Measurements from ENCODE around the gene VPREB3.

Gene VPREB3

DNA sequence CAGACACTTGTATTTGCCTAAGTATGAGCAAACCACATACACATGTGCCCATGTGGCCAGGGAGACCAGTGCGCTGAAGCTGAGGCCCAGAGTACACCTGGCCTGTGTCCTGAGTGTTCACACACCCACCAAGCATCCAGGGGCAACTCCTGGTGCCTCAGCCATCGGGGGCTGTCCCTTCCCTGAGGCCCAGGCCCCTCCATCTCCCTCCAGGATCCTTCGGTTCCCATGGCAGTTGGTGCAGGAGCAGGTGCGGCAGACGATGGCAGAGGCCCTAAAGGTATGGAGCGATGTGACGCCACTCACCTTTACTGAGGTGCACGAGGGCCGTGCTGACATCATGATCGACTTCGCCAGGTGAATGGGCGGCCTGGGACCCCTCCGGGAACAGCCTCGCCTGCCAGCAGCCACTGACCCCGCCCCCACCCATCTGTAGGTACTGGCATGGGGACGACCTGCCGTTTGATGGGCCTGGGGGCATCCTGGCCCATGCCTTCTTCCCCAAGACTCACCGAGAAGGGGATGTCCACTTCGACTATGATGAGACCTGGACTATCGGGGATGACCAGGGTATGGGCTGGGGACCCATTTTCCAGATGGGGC, 26.0 kb upstream of the VPREB3 start:
- POLR2A ChIA-PET, result no interaction called here
- CTCF ChIA-PET, result interaction anchor here (1.0 to 2.5 kb wide), 3 partner anchors 9 to 70 kb away, joined by 4 to 11 read pairs (median 5); no protein-coding TSS in a partner anchor
- no peak overlapping the region for H3K4me3 ChIP-seq (ENCODE audit: low read depth, low read length)
- TF ChIP-seq, protein P1, sequence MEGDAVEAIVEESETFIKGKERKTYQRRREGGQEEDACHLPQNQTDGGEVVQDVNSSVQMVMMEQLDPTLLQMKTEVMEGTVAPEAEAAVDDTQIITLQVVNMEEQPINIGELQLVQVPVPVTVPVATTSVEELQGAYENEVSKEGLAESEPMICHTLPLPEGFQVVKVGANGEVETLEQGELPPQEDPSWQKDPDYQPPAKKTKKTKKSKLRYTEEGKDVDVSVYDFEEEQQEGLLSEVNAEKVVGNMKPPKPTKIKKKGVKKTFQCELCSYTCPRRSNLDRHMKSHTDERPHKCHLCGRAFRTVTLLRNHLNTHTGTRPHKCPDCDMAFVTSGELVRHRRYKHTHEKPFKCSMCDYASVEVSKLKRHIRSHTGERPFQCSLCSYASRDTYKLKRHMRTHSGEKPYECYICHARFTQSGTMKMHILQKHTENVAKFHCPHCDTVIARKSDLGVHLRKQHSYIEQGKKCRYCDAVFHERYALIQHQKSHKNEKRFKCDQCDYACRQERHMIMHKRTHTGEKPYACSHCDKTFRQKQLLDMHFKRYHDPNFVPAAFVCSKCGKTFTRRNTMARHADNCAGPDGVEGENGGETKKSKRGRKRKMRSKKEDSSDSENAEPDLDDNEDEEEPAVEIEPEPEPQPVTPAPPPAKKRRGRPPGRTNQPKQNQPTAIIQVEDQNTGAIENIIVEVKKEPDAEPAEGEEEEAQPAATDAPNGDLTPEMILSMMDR (IDR thresholded peaks at IDR 0.05; ENCODE audit: insufficient read depth, low read length, missing control alignments), result no peak
- no peak for DNase-seq (ENCODE audit: low read depth, low spot score)

DNA sequence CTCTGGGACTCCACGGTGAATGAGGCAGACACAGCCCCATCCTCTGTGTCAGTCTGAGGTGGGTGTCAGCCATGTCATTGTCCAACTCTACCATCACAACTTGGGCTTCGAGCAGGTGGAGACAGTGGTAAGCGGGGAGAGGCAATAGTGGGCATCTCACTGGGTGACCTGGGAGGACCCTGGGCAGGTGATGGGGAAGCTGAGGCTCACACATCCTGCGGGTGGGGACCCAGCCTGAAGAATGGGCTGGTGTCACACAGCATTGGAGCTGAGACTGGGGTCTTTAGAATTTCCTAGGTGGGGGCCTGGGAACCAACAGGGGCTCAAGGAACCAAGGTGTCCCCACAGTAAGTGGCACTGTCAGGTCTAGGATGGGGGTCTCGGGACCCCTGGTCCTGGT, 25.5 kb upstream of the VPREB3 start:
- ChIA-PET POLR2A (no interaction called here), CTCF (interaction anchor here (1.6 kb wide), 1 partner anchor 70 kb away, joined by 5 read pairs; no protein-coding TSS in a partner anchor)
- TF ChIP-seq, protein P1 (IDR thresholded peaks at IDR 0.05; ENCODE audit: insufficient read depth, low read length, missing control alignments), result no peak
- DNase-seq (ENCODE audit: low read depth, low spot score), result no peak
- no peak overlapping the region for H3K4me3 ChIP-seq (ENCODE audit: low read depth, low read length)

DNA sequence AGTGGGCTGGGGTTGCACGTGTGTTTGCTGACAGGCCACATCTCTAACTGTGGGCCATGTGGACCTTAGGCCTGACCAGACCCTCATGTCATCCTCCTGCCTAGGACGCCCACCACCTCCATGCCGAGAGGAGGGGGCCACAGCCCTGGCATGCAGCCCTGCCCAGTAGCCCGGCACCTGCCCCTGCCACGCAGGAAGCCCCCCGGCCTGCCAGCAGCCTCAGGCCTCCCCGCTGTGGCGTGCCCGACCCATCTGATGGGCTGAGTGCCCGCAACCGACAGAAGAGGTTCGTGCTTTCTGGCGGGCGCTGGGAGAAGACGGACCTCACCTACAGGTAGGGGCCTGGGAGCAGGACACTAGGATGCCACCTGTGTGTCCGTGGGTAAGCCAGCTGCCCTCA, 24.9 kb upstream of the VPREB3 start:
- CTCF ChIA-PET, result interaction anchor here (1.6 to 2.5 kb wide), 2 partner anchors 12 to 71 kb away, joined by 5 to 11 read pairs; partner anchors contain the start of gene CHCHD10
- TF ChIP-seq, protein P1 (IDR thresholded peaks at IDR 0.05; ENCODE audit: insufficient read depth, low read length, missing control alignments), result no peak
- POLR2A ChIA-PET, result no interaction called here
- no peak for DNase-seq (ENCODE audit: low read depth, low spot score)
- no peak overlapping the region for H3K4me3 ChIP-seq (ENCODE audit: low read depth, low read length)

DNA sequence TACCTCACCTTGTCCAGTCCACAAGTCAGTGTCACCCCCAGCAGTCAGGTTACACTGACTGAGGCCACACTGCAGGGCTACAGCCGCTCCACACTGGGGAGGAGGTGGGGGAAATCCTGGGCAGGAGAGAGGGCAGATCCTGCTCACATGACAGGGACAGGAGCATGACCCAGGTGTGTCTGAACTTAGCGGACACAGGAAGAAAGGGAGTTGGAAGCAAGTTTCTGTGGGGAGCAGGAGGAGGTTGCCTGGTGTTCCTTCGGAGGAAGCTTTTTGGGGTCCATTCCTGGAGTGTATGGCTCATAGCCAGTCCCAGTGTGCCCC, 24.3 kb upstream of the VPREB3 start:
- DNase-seq (ENCODE audit: low read depth, low spot score), result no peak
- TF ChIP-seq, protein P1 (IDR thresholded peaks at IDR 0.05; ENCODE audit: insufficient read depth, low read length, missing control alignments), result no peak
- CTCF ChIA-PET, result interaction anchor here (1.2 to 17.1 kb wide), 5 partner anchors 10 to 79 kb away, joined by 3 to 387 read pairs (median 5); partner anchors contain the start of genes CHCHD10 and SLC2A11
- POLR2A ChIA-PET, result no interaction called here
- no peak overlapping the region for H3K4me3 ChIP-seq (ENCODE audit: low read depth, low read length)

GRCh38 chr22:23777776-23778576, 23.8 kb upstream of the VPREB3 start:
- CTCF ChIA-PET, result interaction anchor here (1.2 to 17.1 kb wide), 4 partner anchors 9 to 80 kb away, joined by 3 to 387 read pairs (median 8); partner anchors contain the start of genes CHCHD10 and SLC2A11
- DNase-seq (ENCODE audit: low read depth, low spot score), result no peak

More at GRCh38 chr22:23777776-23778576, 23.8 kb upstream of the VPREB3 start:
- no peak overlapping the region for H3K4me3 ChIP-seq (ENCODE audit: low read depth, low read length)
- POLR2A ChIA-PET, result interaction anchor here (0.7 kb wide), 1 partner anchor 116 kb away, joined by 3 read pairs; the partner anchor contains the start of gene MIF
- TF ChIP-seq, protein P1 (IDR thresholded peaks at IDR 0.05; ENCODE audit: insufficient read depth, low read length, missing control alignments), result no peak

All from AG04449 (cell line).